Testis (tissue), 3 donors: ENCODE results near the gene AFAP1. TPM values are rescaled to one million over a fixed set of nuclear protein-coding genes. Genes with fewer than 3 reads are reported as not detected.

Experiments used
- DNase-seq: peaks from one replicate; pipeline ENCODE4 v3.0.0-alpha.2; 2019
- H3K27ac ChIP-seq, 2 donors: fragments of 200-600 bp; sonication (generic); one replicate each; pipeline ENCODE4 v1.5.1; 2019
- H3K27me3 ChIP-seq: fragments of 200-600 bp; sonication (generic); one replicate; pipeline ENCODE4 v1.5.1; 2019
- H3K36me3 ChIP-seq: fragments of 200-600 bp; sonication (generic); one replicate; pipeline ENCODE4 v1.5.1; 2017; ENCODE audit warnings: low read depth; ENCODE audit errors: missing control alignments
- H3K4me1 ChIP-seq: fragments of 200-600 bp; sonication (generic); one replicate; pipeline ENCODE4 v1.5.1; 2019
- H3K4me3 ChIP-seq, 2 donors: fragments of 200-600 bp; sonication (generic); one replicate each; pipeline ENCODE4 v1.5.1; 2017 to 2019
- H3K9me3 ChIP-seq: fragments of 200-600 bp; sonication (generic); one replicate; pipeline ENCODE4 v1.5.1; 2017
- POLR2A ChIP-seq: fragments of 450-650 bp; IDR thresholded peaks from one replicate; pipeline ENCODE4 v1.6.1; 2017; ENCODE audit warnings: antibody characterized with exemption, mild to moderate bottlenecking, moderate library complexity
- WGBS, 2 donors: methylation state at CpG; one replicate each; pipeline ENCODE4 v1.1.5; 2018; 5-methylcytosine and 5-hydroxymethylcytosine counted together
- intact Hi-C: fragments of 100-400 bp; cut with DNase I; formaldehyde crosslinking; loops from one replicate; pipeline ENCODE4 v1.15.1; 2023; ENCODE audit warnings: low total_unique reads
- polyA plus RNA-seq: library from polyadenylated mRNA; stranded (reverse); fragments of 350-450 nt; fragmentation: Illumina TruSeq; extraction: RNeasy Lipid Tissue Mini Kit (QIAGEN cat#74804); gene quantifications from one replicate; pipeline ENCODE4 v1.2.3, GENCODE V29; 2014; ENCODE audit warnings: low read depth, low replicate concordance; ENCODE audit not compliant: insufficient read depth
- total RNA-seq, 2 donors: library from RNA; depleted of rRNA; stranded (reverse); fragments of >200 nt; gene quantifications; one replicate each; pipeline ENCODE4 v1.2.3, GENCODE V29; 2016
- TF ChIP-seq, protein P1 (sequence below), 3 experiments: fragments of 450-650 bp in 2 of 3; fragments of 200-600 bp in 1 of 3; sonication (generic) in 1 of 3; IDR thresholded peaks; one replicate each; pipeline ENCODE4 v1.5.1; 2016 to 2019; ENCODE audit warnings: antibody characterized with exemption in 3 of 3, mild to moderate bottlenecking in 2 of 3, moderate library complexity in 1 of 3

The AFAP1 gene
- total and polyA plus RNA-seq, 3 donors from 2014 or later = 23.1 to 52.4 (median 51.4) TPM

DNA sequence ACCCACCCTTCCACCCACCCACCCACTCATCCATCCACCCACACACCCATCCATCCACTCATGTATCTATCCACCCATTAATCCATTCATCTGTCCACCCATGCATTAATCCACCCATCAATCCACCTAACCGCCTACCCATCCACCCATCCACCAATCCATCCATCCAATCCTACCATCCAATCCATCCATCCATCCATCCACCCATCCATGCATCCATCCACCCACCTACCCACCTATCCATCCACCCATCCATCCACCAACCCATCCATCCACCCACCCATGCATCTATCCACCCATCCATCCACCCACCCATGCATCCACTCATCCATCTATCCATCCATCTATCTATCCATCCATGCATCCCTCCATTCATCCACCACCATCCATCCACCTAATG, 34.8 kb upstream of the AFAP1 start:
- DNase-seq = no peak
- WGBS, 2 donors = 100% methylated on average over 1 of the region's 1 CpG
- no peaks in the 10 kb centered on the region for H3K27me3 ChIP-seq
- intact Hi-C loops = no loop called here
- H3K27ac ChIP-seq = no peak overlapping the region
- H3K4me1 ChIP-seq = no peaks in the 10 kb centered on the region
- H3K9me3 ChIP-seq = no peaks in the 10 kb centered on the region
- no peaks in the 10 kb centered on the region for H3K36me3 ChIP-seq
- TF ChIP-seq, protein P1, sequence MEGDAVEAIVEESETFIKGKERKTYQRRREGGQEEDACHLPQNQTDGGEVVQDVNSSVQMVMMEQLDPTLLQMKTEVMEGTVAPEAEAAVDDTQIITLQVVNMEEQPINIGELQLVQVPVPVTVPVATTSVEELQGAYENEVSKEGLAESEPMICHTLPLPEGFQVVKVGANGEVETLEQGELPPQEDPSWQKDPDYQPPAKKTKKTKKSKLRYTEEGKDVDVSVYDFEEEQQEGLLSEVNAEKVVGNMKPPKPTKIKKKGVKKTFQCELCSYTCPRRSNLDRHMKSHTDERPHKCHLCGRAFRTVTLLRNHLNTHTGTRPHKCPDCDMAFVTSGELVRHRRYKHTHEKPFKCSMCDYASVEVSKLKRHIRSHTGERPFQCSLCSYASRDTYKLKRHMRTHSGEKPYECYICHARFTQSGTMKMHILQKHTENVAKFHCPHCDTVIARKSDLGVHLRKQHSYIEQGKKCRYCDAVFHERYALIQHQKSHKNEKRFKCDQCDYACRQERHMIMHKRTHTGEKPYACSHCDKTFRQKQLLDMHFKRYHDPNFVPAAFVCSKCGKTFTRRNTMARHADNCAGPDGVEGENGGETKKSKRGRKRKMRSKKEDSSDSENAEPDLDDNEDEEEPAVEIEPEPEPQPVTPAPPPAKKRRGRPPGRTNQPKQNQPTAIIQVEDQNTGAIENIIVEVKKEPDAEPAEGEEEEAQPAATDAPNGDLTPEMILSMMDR (IDR thresholded peaks at IDR 0.05) = no peak
- no peak for TF ChIP-seq POLR2A
- H3K4me3 ChIP-seq = no peak overlapping the region

DNA sequence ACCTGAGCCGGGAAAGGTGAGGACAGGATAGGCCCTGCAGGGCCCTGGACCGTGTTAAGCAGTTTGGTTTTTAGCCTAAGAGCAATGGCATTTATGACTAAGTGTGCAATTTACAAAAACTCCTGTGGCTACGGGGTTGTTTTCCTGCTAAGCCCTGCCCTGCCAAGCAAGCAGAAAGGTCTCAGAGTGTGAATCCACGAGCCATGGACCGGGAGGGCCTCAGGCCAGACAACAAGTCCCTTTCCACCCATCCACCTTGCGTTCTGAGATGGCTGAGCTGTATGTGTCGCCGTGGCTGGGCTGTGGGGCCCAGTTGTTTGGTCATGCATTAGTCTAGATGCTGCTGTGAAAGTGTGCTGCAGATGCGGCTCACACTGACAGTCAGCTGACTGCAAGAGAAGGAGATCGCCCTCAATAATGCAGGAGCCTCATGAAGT, 33.9 kb upstream of the AFAP1 start:
- intact Hi-C loops = no loop called here
- WGBS, 2 donors = 81 to 83% methylated on average over 6 to 10 of the region's 10 CpGs
- DNase-seq = no peak

GRCh38 chr4:7971881-7972500, 32.3 kb upstream of the AFAP1 start:
- intact Hi-C loops = no loop called here
- no peak for TF ChIP-seq POLR2A
- TF ChIP-seq, protein P1 (IDR thresholded peaks at IDR 0.05) = no peak
- Histone ChIP-seq H3K27me3 (no peaks in the 10 kb centered on the region), H3K36me3 (no peaks in the 10 kb centered on the region), H3K4me1 (no peaks in the 10 kb centered on the region), H3K27ac (no peak overlapping the region), H3K4me3 (no peak overlapping the region), H3K9me3 (no peaks in the 10 kb centered on the region)
- 93 to 96% methylated on average over 10 to 13 of the region's 13 CpGs for WGBS, 2 donors
- DNase-seq = no peak

More for the DNA sequence above, 33.9 kb upstream of the AFAP1 start:
- H3K9me3 ChIP-seq = no peaks in the 10 kb centered on the region
- H3K4me1 ChIP-seq = no peaks in the 10 kb centered on the region
- no peaks in the 10 kb centered on the region for H3K27me3 ChIP-seq
- no peak overlapping the region for H3K4me3 ChIP-seq
- TF ChIP-seq POLR2A = no peak
- TF ChIP-seq, protein P1 (IDR thresholded peaks at IDR 0.05) = no peak
- no peak overlapping the region for H3K27ac ChIP-seq
- H3K36me3 ChIP-seq = no peaks in the 10 kb centered on the region

DNA sequence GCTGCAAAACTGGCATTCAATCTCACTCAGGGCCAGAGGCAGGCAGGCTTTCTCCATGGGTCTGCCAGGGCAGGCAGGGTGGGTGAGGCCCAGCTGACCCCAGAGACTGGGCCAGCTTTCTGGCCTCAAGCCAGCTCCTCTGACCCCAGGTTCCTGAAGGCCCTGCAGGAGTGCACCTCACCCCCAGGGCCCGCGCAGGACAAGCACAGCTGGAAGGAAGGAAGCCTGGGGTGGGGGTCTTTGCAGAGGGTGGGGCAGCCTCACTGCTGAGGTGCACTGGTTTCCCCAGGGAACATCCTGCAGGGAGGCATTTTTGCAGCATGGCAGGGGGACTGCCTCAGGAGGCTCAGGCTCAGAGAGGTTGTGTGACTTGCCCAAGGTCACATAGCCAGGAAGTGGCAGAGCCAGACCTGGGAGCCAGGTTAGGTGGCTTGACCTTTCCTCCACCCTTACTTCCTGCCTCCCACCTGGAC, 31.5 kb upstream of the AFAP1 start:
- Histone ChIP-seq H3K9me3 (no peaks in the 10 kb centered on the region), H3K27ac (no peak overlapping the region), H3K4me3 (no peak overlapping the region), H3K36me3 (no peaks in the 10 kb centered on the region), H3K27me3 (no peaks in the 10 kb centered on the region), H3K4me1 (no peaks in the 10 kb centered on the region)
- WGBS, 2 donors = 76 to 100% methylated on average over 1 to 2 of the region's 2 CpGs
- no peak for DNase-seq
- intact Hi-C loops = no loop called here
- no peak for TF ChIP-seq POLR2A

- no peak for DNase-seq
- intact Hi-C loops = no loop called here
- Histone ChIP-seq H3K9me3 (no peaks in the 10 kb centered on the region), H3K4me1 (no peaks in the 10 kb centered on the region), H3K27ac (no peak overlapping the region), H3K36me3 (no peaks in the 10 kb centered on the region), H3K27me3 (no peaks in the 10 kb centered on the region), H3K4me3 (no peak overlapping the region)
- WGBS, 2 donors = 80 to 82% methylated on average over 8 to 13 of the region's 13 CpGs
- TF ChIP-seq, protein P1 (IDR thresholded peaks at IDR 0.05) = no peak
- no peak for TF ChIP-seq POLR2A
Observed at GRCh38 chr4:7970361-7970946, 30.8 kb upstream of the AFAP1 start.
